Islet of Langerhans (tissue), 1 donor: ENCODE results near the gene MLST8.

Experiments used
- FAIRE-seq: peaks from one replicate; lab custom pipeline; 2011; peaks lifted over from hg19 to GRCh38; lab: Jason Lieb, UNC

MLST8 gene, protein sequence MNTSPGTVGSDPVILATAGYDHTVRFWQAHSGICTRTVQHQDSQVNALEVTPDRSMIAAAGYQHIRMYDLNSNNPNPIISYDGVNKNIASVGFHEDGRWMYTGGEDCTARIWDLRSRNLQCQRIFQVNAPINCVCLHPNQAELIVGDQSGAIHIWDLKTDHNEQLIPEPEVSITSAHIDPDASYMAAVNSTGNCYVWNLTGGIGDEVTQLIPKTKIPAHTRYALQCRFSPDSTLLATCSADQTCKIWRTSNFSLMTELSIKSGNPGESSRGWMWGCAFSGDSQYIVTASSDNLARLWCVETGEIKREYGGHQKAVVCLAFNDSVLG

DNA sequence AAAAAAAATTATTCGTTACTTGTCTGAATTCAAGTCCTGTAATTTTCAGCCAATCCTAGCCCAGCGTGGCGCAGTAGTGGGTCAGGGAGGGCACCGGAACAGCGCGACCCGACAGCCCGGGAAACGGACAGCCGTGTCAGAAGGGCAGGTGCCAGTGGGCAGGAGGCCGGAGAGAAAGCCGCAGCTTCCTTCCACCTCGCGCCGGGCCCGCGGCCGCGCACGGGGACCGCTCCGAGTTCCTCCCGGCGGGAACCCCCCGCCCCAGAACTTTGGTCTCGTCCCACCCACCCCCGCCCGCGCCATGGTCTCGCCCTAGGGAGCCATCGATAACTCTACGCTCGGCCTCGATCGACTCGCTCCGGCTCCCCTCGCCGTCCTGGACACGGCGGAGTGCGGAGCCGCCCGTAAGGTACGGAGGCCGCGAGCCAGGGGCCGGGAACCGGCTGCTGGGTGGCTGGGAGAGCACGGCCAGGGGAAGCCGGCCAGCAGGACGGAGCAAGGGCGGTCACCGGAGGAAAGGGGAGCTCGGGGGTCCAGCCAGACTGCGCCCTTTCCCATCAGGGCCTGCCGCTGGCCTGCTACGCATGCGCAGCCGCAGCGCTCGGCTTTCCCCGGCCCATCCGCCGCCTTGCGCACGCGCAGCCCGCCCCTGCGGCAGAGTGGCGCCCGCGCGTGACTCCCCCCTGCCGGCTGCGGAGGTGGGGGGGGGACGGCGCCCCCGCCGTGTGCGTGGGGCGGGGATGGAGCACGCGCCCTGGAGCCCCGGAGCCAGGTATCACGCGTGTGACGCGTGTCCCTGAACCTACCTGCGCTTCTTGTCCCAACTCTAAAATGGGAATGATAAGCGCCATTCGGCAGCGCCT lies at the start of gene MLST8:
MLST8 (plus strand) TSS at position 351 of the 863 bp plus-strand sequence. CDS start 632 bp downstream, outside the sequence.
- no peak for FAIRE-seq

DNA sequence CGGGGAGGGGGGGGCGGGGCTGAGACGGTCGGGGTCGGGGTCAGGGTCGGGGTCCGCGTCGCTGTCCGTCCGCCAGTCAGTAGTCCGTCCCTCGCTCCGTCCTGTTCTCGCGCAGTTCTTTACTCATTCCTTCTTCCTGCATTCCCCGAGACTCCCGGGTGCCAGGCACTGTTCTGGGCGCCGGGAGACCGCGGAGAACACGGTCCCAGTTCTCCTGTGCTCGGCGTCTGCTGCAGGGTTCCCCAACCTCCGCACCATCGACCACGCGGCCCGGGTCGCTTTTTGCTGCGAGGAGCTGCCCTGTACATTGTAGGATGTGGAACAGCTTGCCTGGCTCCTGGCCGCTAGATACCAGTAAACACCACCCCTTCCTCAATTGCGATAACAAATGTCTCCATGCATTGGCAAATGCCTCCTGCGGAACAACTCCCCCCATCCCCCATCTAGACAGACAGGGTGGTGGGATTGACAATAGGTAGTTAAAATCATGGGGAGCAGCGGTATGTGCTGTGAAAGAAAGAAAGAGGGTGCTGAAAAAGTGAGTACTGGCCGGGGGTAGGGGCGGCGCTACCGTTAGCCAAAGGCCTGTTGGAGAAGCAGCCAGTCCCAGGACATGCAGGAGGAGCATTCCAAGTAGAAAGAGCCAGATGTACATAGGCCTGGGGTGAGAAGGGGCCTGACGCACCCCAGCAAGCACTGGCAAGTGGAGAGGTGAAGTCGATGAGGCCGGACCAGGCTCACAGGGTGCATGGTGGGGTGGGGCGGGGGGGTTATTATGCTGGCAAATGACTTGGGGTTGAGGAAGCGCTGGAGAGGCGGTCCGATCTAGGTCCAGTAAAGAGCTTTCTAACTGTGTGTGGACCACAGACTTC lies 49.0 kb upstream of the MLST8 start:
- no peak for FAIRE-seq

DNA sequence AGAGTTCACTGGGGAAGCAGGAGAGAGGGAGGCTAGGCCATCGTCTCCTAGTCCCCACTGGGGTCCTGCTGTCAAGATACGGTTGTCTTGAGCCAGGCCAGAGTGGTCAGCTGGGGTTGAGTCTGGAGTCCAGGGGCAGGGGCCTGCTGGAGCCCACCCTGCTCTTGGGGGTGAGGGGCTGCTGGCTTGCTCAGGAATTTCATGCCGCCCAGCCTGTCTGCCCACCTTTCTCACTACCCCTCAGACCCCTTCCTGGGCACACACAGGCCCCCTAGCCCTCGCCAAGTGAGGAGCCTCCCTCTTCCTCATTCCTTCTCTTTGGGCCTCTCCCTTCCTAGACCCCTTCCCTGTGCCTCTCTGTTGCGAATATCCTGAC lies 48.4 kb upstream of the MLST8 start:
- no peak for FAIRE-seq

DNA sequence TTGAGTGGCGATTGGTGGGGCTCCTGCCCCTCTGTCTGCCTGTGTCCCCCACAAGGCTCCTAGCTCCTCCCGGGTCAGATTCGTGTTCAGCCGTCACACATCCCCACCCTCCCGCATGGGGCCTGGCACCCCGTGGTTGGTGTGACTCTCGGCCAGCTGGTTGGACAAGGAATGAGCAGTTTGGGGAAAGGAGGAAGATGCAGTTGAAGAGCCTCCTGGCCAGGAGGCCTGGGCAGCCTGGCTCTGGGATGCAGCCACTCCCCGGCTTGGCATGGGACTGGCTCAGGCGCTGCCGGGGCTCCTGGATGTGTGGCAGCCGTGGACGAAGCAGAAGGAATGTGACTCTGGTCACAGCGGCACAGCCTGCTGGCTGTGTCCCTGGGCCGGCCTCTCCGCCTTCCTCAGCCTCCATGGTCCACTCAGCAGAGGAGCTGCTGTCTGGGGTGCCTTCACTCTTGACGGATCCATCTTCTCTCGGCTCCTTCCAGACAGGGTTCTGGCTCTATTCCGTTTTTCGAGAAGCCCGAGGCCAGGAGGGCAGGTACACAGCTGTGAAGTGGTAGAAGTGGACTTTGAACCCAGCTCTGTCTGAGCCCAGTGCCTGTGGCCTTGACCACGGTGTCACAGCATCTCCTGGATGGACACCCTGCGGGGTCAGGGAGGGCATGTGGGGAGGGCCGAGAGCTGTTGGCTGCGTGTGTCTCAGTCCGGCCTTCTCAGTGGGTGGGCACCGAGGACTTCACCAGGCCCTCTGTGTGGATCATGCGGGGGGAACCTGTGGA lies 47.6 kb upstream of the MLST8 start:
- no peak for FAIRE-seq

DNA sequence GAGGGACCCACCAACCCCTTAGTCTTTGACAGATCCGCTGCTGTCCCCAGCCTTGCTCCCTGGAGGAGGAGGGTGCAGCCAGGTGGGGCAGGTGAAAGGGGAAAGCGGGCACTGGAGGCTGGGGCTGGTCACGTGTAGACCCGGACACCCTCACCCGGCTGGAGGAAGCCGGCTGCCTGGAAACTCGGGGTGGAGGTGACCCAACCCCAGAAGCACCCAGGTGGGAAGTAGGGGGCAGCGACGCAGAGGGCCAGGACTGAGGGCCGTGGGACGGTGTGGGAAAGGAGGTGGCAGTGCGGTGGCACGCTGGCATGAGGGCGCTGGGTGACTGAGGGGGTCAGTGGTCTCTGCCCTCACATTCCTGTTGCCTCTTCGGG lies 47.0 kb upstream of the MLST8 start:
- no peak for FAIRE-seq

DNA sequence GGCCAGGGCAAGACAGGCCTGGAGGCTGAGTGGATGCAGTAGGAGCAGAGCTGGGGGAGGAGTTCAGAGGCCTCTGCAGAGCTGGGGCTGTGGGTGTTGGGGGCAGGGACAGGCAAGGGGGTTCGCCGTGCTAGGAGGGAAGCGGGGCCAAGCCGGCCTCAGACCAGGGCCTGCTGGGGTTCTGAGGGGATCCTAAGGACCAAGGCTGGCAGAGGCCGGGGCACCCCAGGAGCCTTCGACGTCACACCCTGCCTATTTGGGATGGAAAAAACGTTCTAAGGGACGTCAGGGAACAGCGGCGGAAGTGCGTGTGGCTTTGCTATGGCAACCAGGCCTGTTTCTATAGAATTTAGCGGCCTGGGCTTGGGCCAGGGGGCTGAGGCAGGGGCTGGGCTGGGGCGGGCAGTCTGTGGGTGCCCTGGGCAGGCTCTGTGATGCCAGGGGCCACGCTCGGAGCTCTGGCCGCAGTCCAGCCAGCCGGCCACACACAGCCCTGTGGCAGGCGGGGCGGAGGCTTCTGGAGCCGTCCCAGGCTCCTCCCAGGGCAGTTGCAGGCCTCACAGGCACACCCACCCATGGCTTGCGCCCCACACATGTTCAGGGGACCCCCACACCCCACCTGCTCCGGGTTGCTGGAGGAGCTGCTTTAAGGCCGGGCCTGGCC lies 45.9 kb upstream of the MLST8 start:
- FAIRE-seq = no peak

DNA sequence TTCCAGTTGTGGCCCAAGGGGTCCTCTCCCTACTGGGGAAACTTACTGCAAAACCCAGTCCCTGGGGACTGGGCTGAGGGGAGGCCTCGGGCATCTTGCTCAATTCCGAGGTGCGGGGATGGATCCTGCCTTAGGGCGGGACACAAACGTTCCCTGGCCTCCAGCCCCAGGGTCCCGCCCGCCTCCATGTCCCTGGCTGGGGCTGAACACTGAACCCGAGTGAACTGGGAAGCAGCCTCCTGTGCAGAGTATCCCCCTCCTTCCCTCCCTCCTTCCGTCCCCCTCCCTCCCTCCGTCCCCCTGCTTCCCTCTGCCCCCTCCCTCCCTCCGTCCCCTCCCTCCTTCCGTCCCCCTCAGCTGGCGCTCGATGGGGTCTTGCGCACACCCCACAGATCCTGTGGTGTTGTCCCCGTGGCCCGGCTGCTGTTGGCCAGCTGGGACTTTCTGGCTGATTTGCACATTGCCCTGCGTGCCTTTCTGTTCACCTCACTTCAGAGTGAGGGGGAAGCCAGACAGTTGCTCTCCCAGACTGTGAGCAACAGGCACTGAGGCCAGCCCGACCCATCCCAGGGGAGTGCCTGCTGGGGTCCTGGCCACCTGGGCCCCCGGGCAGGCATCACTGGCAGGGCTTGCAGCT lies 44.2 kb upstream of the MLST8 start:
- no peak for FAIRE-seq

DNA sequence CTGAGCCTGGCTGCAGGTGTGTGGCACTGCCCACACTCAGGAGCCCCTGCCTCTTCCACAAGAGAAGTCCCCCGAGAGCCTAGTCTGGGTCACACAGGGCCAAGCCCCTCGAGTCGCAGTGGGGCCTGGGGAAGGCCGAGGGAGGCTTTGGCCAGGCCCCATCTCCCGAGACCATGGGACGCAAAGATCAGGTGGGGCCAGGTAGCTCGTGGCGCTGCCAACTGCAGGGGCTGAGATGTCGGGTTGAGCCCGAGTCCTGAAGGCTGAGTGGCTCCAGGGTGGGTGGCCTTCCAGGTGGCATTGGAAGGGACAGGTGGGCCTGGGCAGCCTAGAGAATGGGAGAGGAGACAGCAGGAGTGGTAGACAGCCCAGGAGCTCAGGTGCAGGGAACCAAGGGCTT lies 43.3 kb upstream of the MLST8 start:
- FAIRE-seq = no peak

DNA sequence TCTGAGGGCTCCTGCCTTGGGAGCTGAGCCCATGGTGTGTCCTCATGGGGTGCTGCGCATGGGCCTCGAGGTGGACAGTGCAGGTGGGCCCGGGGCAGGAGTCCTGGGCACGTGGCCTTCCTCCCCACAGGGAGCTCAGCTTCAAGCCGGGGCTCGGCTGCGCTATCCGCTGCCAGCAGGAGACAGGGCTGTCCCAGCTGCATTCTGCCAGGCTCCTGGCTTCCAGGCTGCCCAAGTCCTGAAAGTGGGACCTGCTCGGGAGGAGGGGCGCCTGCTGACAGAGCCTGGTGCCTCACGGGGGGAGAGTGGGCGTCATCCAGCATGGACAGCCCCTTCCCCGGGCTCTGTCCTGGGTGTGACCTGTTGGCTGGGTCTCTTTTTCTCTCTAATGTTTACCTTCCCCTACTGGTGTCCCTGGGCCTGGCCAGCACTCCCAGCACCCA lies 42.6 kb upstream of the MLST8 start:
- FAIRE-seq = no peak

DNA sequence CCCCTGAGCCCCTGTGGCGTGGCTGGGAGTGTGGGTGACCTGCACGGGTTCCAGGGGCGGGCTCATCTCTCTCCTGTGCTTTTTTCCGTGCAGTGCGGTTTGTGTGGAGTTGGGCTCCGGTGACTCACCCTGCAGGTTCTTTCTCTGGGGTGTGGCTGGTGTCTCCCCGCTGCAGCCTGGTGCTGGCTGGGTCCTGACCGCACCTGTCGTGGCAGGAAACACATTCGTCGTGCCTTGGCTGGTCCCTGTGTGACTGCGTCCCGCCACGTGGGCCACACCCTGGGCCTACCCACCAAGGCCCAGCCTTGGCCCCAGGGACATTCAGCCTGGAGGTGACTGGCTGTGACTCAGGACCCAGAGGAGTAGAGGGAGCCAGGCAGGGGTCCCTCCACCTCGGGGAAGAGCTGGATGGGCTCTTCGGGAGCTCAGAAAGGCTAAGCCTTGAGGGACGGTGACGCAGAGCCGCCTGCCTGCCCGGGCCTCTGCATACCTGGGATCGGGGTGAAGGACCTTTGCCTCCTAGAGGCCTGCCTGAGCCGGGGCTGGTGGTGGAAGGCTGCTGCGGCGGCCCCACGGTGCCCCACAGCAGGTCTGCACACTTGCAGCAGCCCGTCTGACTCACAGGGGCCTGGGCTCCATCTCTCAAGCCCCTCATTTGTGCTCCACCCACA lies 41.9 kb upstream of the MLST8 start:
- FAIRE-seq = no peak

DNA sequence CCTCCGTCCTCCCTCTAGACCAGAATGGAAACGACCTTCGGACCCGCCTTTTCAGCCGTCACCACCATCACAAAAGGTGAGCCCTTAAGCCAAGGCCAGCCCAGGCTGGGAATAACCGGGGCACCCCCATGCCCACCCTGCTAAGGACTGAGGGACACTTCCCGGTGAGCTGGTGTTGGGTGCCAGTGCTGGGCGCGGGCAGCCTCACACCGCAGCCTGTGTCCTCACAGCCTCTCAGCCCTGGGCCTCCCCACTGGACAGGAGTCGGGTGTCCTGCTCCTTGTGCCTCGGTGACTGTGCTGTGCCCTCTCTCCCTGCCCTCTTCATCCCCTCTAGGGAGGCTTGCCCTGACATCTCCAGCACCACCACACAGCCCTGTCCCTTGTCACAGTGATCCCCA lies 39.4 kb upstream of the MLST8 start:
- no peak for FAIRE-seq

DNA sequence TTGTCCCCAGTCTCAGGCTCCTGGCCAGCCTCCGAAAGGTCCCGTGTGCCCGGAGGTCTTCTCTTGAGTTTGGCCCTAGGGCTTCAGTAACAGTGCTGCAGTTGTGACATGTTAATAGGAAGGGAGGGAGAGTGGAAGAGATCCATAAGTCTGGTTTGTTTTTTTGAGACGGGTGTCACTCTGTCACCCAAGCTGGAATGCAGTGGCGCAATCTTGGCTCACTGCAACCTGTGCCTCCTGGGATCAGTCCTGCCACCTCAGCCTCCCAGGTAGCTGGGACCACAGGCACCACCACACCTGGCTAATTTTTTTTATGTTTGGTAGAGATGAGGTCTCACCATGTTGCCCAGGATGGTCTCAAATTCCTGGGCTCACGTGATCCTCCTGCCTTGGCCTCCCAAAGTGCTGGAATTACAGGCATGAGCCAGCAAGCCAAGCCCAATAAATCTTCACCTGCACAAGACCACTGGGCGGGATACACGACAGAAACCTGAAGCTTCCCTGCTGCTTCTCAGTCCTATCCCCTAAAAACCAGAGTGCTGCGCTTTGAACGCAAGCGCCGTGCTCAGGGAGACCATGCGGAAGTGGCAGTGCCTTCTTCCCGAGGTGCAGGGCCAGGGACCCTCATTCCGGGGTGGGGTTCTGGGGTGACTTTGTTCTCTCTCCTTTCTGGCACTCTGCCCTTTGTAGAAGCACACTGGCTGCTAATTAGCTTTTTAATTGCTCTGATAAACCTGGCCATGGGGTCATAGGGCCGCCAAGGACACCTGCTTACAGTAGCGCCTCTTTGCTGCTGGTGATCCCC lies 38.8 kb upstream of the MLST8 start:
- FAIRE-seq = no peak

DNA sequence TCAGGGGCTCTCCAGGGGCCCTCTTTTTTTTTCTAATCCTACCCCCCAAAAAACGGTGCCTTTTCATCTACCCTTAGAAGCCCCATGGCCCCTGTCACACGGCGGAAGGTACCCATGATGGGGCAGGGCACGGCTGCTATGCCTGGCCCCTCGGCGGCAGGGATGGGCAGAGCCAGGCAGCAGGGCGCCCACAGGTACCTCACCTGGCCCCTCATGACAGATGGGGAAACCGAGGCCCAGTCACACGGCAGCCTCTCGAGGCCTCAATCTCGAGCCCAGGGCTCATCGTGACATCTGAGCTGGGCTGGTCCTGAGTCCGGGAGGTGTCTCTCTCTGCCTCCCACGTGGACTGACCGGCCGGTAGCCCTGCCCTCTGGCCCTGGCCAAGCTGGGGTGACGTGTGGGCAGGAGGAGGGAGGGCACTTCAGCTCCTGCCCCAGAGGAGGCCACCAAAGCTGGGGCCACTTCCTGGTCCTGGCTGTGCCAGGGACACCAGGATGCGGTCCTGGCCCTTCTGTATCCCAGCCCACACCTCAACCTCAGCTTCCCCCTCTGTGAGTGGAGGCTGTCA lies 38.1 kb upstream of the MLST8 start:
- no peak for FAIRE-seq

DNA sequence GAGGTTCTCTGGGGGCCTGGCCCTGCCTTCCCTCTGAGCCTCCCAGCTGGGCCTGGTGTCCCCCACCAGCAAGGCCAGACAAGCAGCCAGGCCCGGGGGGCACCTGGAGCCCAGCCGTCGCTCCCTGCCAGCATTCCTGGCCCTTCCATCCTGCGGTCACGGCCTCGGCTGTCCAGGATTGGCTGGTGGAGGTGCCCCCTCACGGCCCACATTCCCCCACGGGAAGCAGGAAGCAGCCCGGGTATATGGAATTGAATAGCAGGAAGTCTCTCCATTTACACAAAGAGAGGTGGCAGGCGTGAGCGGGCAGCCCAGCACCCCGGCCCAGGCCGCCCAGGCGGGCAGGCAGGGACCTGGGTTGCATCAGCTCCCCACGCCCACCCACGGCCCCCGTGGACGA lies 35.2 kb upstream of the MLST8 start:
- FAIRE-seq = no peak

DNA sequence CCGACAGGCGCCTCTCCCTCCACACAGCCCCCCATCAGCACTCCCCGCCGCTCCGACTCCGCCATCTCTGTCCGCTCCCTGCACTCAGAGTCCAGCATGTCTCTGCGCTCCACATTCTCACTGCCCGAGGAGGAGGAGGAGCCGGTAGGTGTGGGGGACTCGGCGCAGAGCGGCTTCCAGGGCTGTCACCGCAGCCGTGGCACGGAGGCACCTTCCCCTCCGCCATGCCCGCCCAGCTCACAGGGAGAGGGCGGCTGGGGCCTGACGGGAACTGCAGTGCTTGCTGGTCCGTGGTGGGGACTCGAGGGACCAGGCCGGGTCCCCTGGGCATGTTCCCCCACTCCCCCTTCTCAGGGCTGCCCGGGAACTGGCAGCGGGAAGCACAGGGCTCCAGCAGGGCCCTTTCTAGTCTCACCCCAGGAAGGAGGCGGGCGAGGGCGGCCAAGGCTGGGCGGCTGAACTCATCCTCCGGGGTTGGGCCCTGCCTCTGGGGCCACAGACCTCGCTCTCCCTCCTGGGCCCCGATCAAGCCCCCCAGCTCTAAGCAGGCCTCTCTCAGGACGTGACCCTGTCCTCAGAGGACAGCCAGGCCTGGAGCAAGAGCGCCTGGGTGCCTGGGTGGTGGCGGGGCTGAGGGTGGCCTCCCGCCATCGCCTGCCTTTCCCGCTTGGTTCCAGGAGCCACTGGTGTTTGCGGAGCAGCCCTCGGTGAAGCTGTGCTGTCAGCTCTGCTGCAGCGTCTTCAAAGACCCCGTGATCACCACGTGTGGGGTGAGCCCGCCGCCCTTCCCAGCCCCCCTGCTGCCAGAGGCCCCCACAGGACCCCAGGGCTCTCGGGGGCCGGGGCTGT lies 34.4 kb upstream of the MLST8 start:
- no peak for FAIRE-seq

DNA sequence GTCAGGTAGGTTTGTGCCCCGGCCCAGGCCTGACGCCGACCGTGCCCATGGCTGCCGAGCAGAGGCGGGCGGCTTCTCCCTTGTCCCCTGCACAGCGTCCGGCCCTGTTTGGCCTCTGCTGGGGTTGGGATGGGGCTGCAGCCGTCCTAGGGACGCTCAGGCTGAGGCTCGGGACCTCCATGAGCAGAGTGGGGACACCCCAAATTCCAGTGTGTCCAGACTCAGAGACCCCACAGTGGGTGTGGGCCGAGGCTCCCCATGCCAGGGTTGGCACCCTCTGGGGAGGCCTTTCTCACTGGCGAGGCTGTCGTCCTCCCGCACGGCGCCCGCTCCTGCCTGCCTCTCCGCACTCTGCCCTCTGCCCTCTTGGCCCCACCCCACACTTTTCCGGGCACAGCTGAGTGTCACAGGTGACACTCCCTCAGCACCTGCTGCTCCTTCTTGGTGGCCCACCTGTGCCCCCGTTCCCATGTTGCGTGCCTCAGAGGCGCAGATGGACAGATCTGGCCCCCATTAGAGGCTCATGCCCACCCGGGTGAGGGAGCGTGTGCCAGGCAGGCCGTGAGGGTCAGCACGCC lies 33.6 kb upstream of the MLST8 start:
- FAIRE-seq = no peak

DNA sequence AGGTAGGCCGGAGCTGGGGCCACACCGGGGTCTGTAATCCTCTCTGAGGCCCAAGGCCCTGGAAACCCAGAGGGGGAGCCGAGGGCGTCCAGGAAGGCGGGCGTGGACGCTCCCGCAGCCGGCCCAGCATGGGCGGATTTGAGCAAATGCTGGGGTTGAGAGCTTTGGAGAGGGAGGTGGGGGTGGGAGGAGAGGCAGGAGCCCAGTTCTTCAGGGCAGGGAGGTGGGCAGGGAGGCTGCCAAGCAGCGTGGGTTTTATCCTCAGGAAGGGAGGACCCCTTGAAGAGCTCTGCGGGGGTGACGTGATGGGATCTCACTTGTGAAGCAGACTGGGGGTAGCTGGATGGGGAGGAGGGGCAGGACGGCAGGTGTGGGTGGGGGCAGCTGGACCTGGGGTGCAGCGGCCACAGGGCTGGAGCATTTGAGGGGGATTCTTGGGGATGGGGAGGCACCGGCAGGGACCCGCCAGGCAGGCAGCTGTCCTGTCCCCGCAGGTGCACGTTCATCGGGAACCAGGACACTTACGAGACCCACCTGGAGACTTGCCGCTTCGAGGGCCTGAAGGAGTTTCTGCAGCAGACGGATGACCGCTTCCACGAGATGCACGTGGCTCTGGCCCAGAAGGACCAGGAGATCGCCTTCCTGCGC lies 32.4 kb upstream of the MLST8 start:
- FAIRE-seq = no peak
